ENCODE results near the gene CLSTN3. TPM values are rescaled to one million over a fixed set of nuclear protein-coding genes. Genes with fewer than 3 reads are reported as not detected.

CLSTN3 gene
- total and polyA plus RNA-seq, 9 of the 15 experiments (the other 6 are each of a cell fraction or from before 2014, with no cell fraction given): 0.08 to 23.2 (median 11.0) TPM

- Histone ChIP-seq H2AFZ (ENCODE audit: low read depth, low read length) (no peak overlapping the region), H3K9ac (ENCODE audit: insufficient read depth in 1 of 2, low read depth in 2 of 2, low read length in 2 of 2) (no peak overlapping the region), H3K9me1 (ENCODE audit: control insufficient read depth, insufficient read depth, low read length) (no peaks in the 10 kb centered on the region), H3K79me2 (ENCODE audit: control insufficient read depth, insufficient read depth, low read length) (no peaks in the 10 kb centered on the region), H3K4me3 (no peak overlapping the region), H3K27ac (ENCODE audit: extremely low read depth, low read depth, low read length) (no peak overlapping the region), H3K36me3 (ENCODE audit: control insufficient read depth, insufficient read depth, low read length) (peaks cover 23% of the 10 kb centered on the region; the same call in 2 of the 3 replicates), H4K20me1 (replicated peaks; ENCODE audit: control insufficient read depth, insufficient read depth, low read length) (no peaks in the 10 kb centered on the region), H3K27me3 (ENCODE audit: control insufficient read depth in 2 of 2, insufficient read depth in 2 of 2, low read length in 2 of 2) (no peaks in the 10 kb centered on the region), H3K9me3 (replicated peaks; ENCODE audit: control insufficient read depth, insufficient read depth, low read depth, low read length) (no peaks in the 10 kb centered on the region), H3K4me1 (replicated peaks in 1 of 2; ENCODE audit: control insufficient read depth in 2 of 2, insufficient read depth in 2 of 2, low read length in 2 of 2) (peaks cover 0 to 11% of the 10 kb centered on the region in 2 experiments; a peak in 2 of 5 replicates), H3K4me2 (ENCODE audit: insufficient read depth, low read length) (no peak overlapping the region)
- in situ Hi-C loops (cut with MboI): no loop called here
- DNase-seq (ENCODE audit: extremely low read depth in 1 of 4, low spot score in 3 of 4) (no peak), FAIRE-seq (no peak), ATAC-seq (no peak)
- intact Hi-C loops (cut with micrococcal nuclease): no loop called here
- ChIA-PET POLR2A (interaction anchor here (0.7 to 1.3 kb wide), 3 partner anchors 9 to 171 kb away, joined by 3 to 4 read pairs (median 4); partner anchors contain the start of gene EMG1), CTCF (ENCODE audit: low intra/inter-chr PET ratio) (no interaction called here)
- 85% methylated on average over 8 of the region's 9 CpGs for WGBS (ENCODE audit: insufficient coverage, low coverage, missing lambda C conversion rate)
- TF ChIP-seq HMG20B (CRISPR knock-in tag; IDR thresholded peaks at IDR 0.05): no peak
- TF ChIP-seq POU5F1 (IDR thresholded peaks at IDR 0.05; ENCODE audit: borderline replicate concordance, low read depth, low read length, partially characterized antibody): no peak
- TF ChIP-seq HIVEP1 (CRISPR knock-in tag; IDR thresholded peaks at IDR 0.05): no peak
- no peak for TF ChIP-seq L3MBTL2 (IDR thresholded peaks at IDR 0.05)
- no peak for TF ChIP-seq ZNF75A (CRISPR knock-in tag; IDR thresholded peaks at IDR 0.05)
- no peak for TF ChIP-seq WHSC1 (IDR thresholded peaks at IDR 0.05; ENCODE audit: low read length)
- no peak for TF ChIP-seq ZKSCAN8 (CRISPR knock-in tag; IDR thresholded peaks at IDR 0.05)
- no peak for TF ChIP-seq KDM1A (IDR thresholded peaks at IDR 0.05)
- no peak for TF ChIP-seq NELFE (IDR thresholded peaks at IDR 0.05; ENCODE audit: insufficient read depth, insufficient read length)
- BruUV-seq (replicated peaks): no TSS peak
Measured at GRCh38 chr12:7099290-7099996, 30.7 kb upstream of the CLSTN3 start.

Data from K562 (cell line).